OCI-LY3 (cell line): Measurements from ENCODE around the gene LDAF1.
"Not testable (repeated sequence)": the region's sequence is repeated elsewhere in the genome, so short reads cannot be mapped to it uniquely, and the experiment has no call there.

Source experiments
- H2AFZ ChIP-seq: fragments of 200-600, 300-600 bp; shearing (Covaris generic); 2 replicates; pipeline ENCODE4 v1.6.0; 2014; ENCODE audit warnings: antibody characterized with exemption, low read depth, low read length
- H3K27ac ChIP-seq: fragments of 200-600, 300-600 bp; sonication (generic); 2 replicates; pipeline ENCODE4 v1.5.1; 2014; ENCODE audit warnings: mild to moderate bottlenecking, low read length, moderate library complexity, mixed read lengths
- H3K27me3 ChIP-seq: fragments of 200-600, 300-600 bp; sonication (generic); 2 replicates; pipeline ENCODE4 v1.6.1; 2014; ENCODE audit warnings: low read depth, low read length, mixed read lengths
- H3K36me3 ChIP-seq: fragments of 200-600, 300-600 bp; sonication (generic); replicated peaks from 2 replicates; pipeline ENCODE3; 2014; ENCODE audit warnings: low read depth, low read length, mixed read lengths
- H3K4me1 ChIP-seq: fragments of 300-600, 200-600 bp; sonication (generic); 2 replicates; pipeline ENCODE4 v1.6.1; 2014; ENCODE audit warnings: low read length, mixed read lengths
- H3K4me2 ChIP-seq: fragments of 200-600, 300-600 bp; sonication (generic); 2 replicates; pipeline ENCODE4 v1.6.1; 2014; ENCODE audit warnings: low read length, mixed read lengths
- H3K4me3 ChIP-seq: fragments of 300-600, 200-600 bp; sonication (generic); 2 replicates; pipeline ENCODE4 v1.5.1; 2014; ENCODE audit warnings: antibody characterized with exemption, mild to moderate bottlenecking, low read length, moderate library complexity
- H3K79me2 ChIP-seq: fragments of 300-600, 200-600 bp; shearing (Covaris generic); 2 replicates; pipeline ENCODE4 v1.6.1; 2014; ENCODE audit warnings: mild to moderate bottlenecking, low read length, mixed read lengths
- H3K9ac ChIP-seq: fragments of 300-600, 200-600 bp; shearing (Covaris generic); 2 replicates; pipeline ENCODE4 v1.6.0; 2014; ENCODE audit warnings: mild to moderate bottlenecking, low read length, moderate library complexity
- H3K9me3 ChIP-seq: fragments of 200-600, 300-600 bp; shearing (Covaris generic); 2 replicates; pipeline ENCODE4 v1.6.1; 2014; ENCODE audit warnings: low read length, mixed read lengths; ENCODE audit not compliant: insufficient read depth
- H4K20me1 ChIP-seq: fragments of 200-600, 300-600 bp; sonication (generic); 2 replicates; pipeline ENCODE4 v1.6.1; 2016; ENCODE audit warnings: low read length, mixed read lengths; ENCODE audit not compliant: insufficient read depth
- EZH2phosphoT487 ChIP-seq: fragments of 200-600 bp; shearing (Covaris generic); IDR thresholded peaks from 2 replicates; pipeline ENCODE4 v1.6.1; 2018; ENCODE audit warnings: antibody characterized with exemption, mixed run types, low read depth
- TF ChIP-seq, protein P1 (sequence below): fragments of 200-600, 300-600 bp; sonication (generic); IDR thresholded peaks from 2 replicates; pipeline ENCODE4 v1.5.1; 2014; ENCODE audit warnings: antibody characterized with exemption, low read length, low read depth

Gene LDAF1

DNA sequence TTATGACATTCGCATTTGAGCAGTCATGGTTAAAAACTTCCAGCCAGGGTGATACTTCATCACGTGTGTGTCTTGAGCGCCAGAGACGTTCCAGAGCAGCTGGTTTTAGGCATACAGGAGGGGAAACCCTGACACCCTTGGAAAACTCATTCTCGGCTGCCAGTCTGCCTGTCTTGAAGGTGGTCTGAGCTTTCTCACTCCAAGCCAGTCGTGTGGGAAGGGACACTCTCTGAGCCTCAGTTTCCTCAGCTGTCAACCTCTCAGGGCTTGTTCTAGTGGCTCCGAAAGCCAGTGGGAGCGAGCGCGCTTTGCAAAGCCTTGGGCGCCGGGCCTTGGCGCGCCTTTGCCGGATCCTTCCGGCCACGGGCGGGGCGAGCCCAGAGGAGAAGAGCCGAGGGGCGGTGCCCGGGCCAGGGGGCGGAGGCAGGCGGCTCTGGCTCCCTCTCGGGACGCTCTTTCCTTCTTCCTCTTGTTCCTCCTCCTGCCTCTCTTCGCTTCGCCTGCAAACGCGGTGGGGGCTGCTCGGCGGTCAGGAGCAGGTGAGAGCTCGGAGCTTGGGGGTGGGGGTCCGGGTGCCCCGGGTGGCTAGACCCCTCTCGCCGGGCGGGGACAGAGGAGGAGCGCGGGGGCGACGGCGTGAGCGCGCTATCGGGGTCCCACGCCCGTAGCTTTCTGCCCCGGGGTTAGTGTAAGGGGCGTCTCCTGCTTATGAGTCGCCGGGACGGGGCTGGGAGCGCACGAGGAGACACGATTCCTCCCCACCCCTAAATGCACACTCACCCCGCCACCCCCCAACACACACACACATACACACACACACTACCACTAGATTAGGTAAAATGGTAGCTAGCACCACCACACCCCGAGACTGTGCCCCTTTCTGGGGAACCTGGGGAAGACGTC lies at the start of gene LDAF1:
LDAF1 (plus strand) TSS at position 467 of the 903 bp plus-strand sequence. CDS start 2,509 bp downstream, outside the sequence.
- Histone ChIP-seq H3K27me3 (no peaks in the 10 kb centered on the region), H2AFZ (peak within 1 kb of the TSS; percentile 88; the same call in 1 of the 2 replicates), H3K4me2 (peak within 1 kb of the TSS; percentile 99), H3K4me1 (peaks cover 17% of the 10 kb centered on the region), H3K27ac (peak within 1 kb of the TSS; percentile 53), H3K36me3 (peaks cover 23% of the 10 kb centered on the region), H3K9ac (peak within 1 kb of the TSS; percentile 75), H3K79me2 (peaks cover 14% of the 10 kb centered on the region), H3K4me3 (peak within 1 kb of the TSS; percentile 91), H3K9me3 (no peaks in the 10 kb centered on the region), H4K20me1 (peaks cover 8% of the 10 kb centered on the region; the same call in 1 of the 2 replicates)
- no peak for TF ChIP-seq EZH2phosphoT487
- TF ChIP-seq, protein P1, sequence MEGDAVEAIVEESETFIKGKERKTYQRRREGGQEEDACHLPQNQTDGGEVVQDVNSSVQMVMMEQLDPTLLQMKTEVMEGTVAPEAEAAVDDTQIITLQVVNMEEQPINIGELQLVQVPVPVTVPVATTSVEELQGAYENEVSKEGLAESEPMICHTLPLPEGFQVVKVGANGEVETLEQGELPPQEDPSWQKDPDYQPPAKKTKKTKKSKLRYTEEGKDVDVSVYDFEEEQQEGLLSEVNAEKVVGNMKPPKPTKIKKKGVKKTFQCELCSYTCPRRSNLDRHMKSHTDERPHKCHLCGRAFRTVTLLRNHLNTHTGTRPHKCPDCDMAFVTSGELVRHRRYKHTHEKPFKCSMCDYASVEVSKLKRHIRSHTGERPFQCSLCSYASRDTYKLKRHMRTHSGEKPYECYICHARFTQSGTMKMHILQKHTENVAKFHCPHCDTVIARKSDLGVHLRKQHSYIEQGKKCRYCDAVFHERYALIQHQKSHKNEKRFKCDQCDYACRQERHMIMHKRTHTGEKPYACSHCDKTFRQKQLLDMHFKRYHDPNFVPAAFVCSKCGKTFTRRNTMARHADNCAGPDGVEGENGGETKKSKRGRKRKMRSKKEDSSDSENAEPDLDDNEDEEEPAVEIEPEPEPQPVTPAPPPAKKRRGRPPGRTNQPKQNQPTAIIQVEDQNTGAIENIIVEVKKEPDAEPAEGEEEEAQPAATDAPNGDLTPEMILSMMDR = no peak

GRCh38 chr16:21115551-21115950 lies 42.9 kb upstream of the LDAF1 start:
- not testable (repeated sequence) for H3K27ac ChIP-seq, H3K27me3 ChIP-seq, H3K4me1 ChIP-seq, H3K79me2 ChIP-seq, H3K9me3 ChIP-seq, H4K20me1 ChIP-seq, H3K9ac ChIP-seq, H3K36me3 ChIP-seq
- Histone ChIP-seq H2AFZ (peak overlapping the region; percentile 93), H3K4me2 (peak overlapping the region; percentile 60), H3K4me3 (peak overlapping the region; percentile 70)

- peaks cover 10% of the 10 kb centered on the region for H3K4me1 ChIP-seq
- TF ChIP-seq, protein P1 = no peak
- H3K79me2 ChIP-seq = no peaks in the 10 kb centered on the region
- H4K20me1 ChIP-seq = no peaks in the 10 kb centered on the region
- no peaks in the 10 kb centered on the region for H3K27me3 ChIP-seq
- H3K9me3 ChIP-seq = no peaks in the 10 kb centered on the region; the same call in 1 of the 2 replicates
- peak overlapping the region; percentile 70 for H3K4me3 ChIP-seq
- H3K9ac ChIP-seq = no peak overlapping the region
- H3K36me3 ChIP-seq = peaks cover 2% of the 10 kb centered on the region
- H3K4me2 ChIP-seq = peak overlapping the region; percentile 60
- H2AFZ ChIP-seq = peak overlapping the region; percentile 93
- peak overlapping the region; percentile 44 for H3K27ac ChIP-seq
Observed at GRCh38 chr16:21116148-21116693, 42.3 kb upstream of the LDAF1 start.

GRCh38 chr16:21117567-21117966 lies 40.9 kb upstream of the LDAF1 start:
- Histone ChIP-seq H3K4me3 (no peak overlapping the region), H3K4me1 (peaks cover 10% of the 10 kb centered on the region), H3K4me2 (no peak overlapping the region), H3K9ac (no peak overlapping the region), H3K79me2 (no peaks in the 10 kb centered on the region), H3K9me3 (no peaks in the 10 kb centered on the region; the same call in 1 of the 2 replicates), H3K27me3 (no peaks in the 10 kb centered on the region), H3K27ac (no peak overlapping the region), H4K20me1 (no peaks in the 10 kb centered on the region), H2AFZ (no peak overlapping the region), H3K36me3 (peaks cover 2% of the 10 kb centered on the region)
- no peak for TF ChIP-seq EZH2phosphoT487
- TF ChIP-seq, protein P1 = no peak
